Caki2 (cell line): ENCODE data around the gene RGS7. TPM values are rescaled to one million over a fixed set of nuclear protein-coding genes. Genes with fewer than 3 reads are reported as not detected.
A peak's percentile ranks its signal among the peaks of the same experiment; 100 is the strongest.
"Not testable (repeated sequence)": the region's sequence is repeated elsewhere in the genome, so short reads cannot be mapped to it uniquely, and the experiment has no call there.

Experiments used
- DNase-seq: peaks from one replicate; pipeline ENCODE4 v3.0.0-alpha.2; 2015; ENCODE audit warnings: low read depth
- in situ Hi-C: cut with HindIII; loops from 2 replicates; pipeline ENCODE4 v1.10.0; 2016; ENCODE audit warnings: low sequenced_read_pairs, low pct_unique_long_range_greater_than_20kb, mixed read lengths
- total RNA-seq: library from RNA; depleted of rRNA; stranded (reverse); fragments of >200 nt; shearing (Covaris generic); gene quantifications from 2 replicates; pipeline ENCODE4 v1.2.3, GENCODE V29; 2014; ENCODE audit warnings: low replicate concordance

RGS7 gene
- total RNA-seq, 1 experiment from 2014 or later, result 0.98 TPM

DNA sequence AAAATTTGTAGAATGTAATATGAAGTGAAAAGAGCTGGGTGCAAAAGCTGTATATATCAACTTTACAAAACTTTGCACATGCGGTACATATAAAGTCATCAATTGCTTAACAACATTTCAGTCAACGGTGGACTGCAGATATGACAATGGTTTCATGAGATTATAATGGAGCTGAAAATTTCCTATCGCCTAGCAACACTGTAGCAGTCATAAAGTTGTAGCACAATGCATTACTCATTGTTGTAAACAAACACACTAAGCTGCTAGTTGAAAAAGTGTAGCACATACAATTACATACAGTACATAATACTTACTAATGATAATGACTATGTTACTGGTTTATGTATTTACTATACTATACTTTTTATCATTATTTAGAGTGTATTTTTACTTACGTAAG lies 64.0 kb downstream of the RGS7 start:
- in situ Hi-C loops, result no loop called here

DNA sequence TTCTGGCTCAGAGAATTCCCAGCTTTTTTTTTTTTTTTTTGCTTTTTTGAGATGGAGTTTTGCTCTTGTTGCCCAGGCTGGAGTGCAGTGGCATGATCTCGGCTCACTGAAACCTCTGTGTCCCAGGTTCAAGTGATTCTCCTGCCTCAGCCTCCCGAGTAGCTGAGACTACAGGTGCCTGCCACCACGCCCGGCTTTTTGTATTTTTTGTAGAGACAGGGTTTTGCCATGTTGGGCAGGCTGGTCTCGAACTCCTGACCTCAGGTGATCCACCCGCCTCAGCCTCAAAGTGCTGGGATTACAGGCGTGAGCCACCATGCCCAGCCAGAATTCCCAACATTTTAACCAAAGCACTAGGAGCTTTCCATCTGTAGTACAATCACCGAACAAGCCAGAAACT lies 65.5 kb downstream of the RGS7 start:
- DNase-seq, in situ Hi-C loops: not testable (repeated sequence)

More for the DNA sequence above, 64.0 kb downstream of the RGS7 start:
- no peak for DNase-seq

DNA sequence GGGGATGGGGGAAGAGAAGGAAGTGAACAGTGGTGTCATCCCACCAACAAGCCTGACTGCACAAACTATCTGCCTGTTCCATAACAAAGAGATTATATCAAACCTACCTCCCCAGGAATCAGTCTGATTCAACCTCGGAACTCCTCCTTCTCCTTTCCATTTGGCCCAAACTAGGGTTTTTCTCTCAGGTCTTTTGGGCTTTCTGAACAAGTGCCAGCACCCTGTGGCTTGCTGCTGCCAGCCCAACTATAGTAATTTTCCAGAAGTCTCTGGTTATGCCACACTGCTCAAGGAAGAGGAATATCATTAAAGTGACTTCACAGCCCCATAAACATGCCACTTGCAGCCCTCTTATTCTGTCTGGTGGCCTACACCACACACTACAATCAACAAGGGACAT lies 70.5 kb downstream of the RGS7 start:
- in situ Hi-C loops, result no loop called here
- DNase-seq, result no peak

DNA sequence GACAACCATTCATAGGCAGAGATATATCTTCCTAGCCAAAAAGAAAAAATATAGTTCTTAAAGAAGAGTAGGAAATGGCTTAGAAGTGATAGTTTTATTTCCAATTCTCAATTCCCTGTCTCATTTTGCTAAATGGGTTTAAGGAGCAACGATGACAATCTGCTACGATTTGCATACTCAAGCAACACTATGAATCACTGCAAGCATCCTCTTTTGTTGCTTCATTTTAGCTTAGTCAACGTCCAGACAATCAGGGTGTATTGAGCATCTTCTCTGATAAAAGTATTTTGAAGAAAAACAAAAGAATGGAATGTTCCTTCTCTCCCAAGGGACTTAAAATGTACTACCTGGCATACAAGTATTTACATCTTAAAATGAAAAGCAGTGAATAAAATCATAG lies 80.6 kb downstream of the RGS7 start:
- in situ Hi-C loops, result no loop called here
- DNase-seq, result no peak

DNA sequence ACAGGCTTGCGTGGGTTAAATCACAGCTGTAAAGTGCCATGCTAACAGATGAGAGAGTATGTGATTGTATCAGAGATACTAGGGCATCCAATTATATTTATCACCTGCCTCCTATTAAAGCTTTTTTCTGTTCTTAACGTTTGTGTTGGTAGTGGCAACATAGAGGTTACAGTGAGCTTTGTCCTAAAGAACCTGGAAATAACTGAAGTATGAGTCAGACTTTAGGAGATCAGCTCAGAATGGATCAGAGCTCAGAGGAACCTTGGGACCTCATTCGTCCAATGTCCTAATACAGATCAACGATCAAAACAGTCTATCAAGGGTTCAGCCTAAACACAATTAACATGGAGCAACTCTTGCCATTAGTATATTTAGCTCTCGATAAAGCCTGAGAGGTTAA lies 81.0 kb downstream of the RGS7 start:
- no peak for DNase-seq
- in situ Hi-C loops, result no loop called here

DNA sequence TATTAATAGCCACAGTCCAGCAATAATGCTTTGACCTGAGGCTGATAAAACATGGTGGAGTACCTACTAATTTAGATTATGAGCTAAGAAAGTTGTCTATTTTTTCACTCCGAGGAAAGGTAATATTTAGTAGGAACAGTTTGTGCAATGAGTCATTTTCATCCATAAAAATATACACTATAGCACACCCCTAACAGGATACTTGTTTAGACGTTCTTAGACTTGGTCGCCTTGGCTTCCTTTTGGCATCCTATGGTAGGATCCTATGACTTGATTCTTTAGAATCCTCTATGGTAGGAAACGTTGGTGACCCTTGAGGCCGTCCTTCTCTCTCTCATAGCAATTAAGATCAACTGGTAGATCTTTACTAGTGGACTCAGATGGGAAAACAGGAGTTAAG lies 81.8 kb downstream of the RGS7 start:
- in situ Hi-C loops, result no loop called here
- DNase-seq, result no peak

DNA sequence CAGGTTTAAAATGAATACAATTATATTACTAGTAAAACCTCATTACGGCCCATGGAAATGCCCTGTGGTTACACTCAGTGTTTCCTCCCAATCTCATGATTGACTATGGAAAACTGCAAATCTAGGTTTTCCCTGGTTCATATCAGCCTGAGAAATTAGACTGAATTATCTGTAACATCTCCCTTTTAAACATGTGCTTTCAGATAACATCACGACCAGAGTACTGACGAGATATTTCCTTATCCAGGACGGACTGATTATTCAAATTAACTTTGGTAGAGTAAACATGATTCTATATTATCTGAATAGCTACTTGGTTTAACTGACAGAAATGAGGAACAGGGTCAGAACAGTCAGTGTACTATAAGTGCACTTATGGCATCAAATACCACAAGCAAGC lies 82.3 kb downstream of the RGS7 start:
- no peak for DNase-seq
- in situ Hi-C loops, result no loop called here

DNA sequence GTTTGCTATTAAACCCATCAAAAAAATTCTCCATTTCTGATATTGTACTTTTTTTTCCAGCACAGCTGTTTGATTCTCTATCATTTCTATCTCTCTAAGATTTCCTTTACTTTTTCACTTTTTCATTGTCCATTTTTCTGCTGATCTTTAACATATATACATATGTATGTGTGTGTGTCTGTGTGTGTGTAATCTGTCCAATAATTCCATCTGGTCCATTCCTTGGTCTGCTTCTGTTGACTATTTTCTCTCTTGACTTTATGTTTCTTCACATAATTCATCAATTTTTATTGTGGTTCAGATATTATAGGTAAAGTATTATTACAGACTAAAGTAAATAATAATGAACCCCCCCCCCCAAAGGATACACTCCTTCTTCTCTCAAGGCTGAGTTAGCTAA lies 84.2 kb downstream of the RGS7 start:
- in situ Hi-C loops, result no loop called here

DNA sequence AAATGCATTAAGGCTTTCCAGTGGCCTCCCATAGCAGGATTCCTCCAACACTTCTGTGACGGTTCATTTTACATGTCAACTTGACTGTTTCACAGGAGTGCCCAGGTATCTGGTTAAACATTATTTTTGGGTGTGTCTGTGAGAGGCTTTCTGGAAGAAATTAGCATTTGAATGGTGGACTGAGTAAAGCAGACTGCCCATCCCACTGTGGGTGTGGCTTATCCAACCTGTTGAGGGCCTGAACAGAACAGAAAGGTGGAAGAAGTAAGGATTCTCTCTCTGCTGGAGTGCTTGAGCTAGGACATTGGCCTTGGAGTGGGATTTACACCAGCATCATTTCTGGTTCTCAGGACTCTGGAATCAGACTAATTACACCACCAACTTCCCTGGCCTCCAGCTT lies 85.6 kb downstream of the RGS7 start:
- no peak for DNase-seq
- in situ Hi-C loops, result no loop called here

More for the DNA sequence above, 84.2 kb downstream of the RGS7 start:
- DNase-seq, result no peak

DNA sequence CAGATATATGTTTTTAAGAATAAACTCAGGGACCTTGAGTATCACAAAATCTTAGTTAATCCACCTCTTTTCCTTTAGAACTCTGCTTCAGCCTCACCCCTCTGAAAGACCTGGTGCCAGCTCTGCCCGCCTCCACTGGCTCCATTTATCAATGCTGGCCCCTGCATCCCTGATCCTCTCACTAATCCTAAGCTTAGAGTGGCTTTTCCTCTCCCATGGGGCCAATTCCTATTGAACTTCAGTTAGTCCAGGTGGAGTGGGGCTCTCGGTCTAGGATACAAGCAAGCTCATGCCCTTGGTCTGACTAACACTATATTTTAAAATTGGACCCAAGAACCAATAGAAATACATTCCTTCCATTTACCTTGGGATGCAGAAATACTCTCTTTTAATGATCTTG lies 87.0 kb downstream of the RGS7 start:
- no peak for DNase-seq
- in situ Hi-C loops, result no loop called here

DNA sequence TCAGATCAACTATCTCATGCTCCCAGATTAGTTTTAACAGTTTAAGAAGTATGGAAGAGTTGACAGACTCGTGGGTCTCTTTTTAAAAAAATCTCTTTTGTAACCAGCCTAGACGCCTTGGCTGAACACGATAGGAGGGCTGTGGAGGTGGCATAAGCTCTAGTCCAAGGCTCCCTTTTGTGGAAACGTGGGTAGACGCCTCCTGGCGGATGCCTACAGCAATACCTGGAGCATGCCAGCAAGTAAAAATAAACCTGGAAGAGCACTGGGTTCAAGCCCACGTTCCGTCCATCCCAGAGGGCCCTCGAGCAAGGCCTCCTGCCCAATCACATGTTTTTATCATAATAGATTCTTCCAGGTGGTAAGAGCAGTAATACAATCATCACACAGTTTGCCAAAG lies 87.9 kb downstream of the RGS7 start:
- no peak for DNase-seq
- in situ Hi-C loops, result no loop called here

DNA sequence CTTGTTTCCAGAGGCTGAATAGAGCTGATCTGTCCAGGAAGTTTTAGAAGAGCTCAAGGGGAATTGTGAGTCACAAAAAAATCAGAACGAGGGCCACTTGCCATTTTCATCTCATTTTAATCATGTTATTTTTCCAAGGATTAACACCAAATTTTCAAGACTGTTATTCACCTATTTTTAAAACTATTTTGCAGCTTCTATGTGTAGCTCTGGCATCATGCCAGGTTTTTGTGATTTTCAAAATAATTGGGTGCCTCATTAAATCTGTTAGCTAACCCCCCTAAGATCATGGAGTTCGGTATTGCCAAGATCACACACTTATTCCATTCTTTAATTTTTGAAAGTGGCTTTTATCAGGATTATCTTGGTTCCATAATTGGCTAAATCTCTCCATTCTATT lies 90.9 kb downstream of the RGS7 start:
- in situ Hi-C loops, result no loop called here
- no peak for DNase-seq

DNA sequence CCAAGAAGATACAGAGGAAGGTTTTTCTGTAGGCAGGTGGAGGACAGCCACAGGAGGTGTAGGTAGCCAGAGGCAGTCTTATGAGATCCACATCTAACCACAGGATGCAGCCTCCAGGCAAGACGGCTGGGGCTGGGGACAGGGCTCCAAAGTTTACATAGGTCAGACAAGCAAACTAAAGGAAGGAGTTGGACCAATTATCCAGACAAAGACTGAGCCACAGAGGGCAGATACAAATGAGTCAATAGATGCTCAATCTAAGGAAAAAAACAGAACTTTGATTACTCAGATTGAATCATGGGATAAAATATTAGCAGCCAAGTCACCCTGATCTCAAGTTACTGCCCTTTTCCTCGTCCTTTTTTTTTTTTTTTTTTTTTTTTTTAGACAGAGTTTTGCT lies 91.6 kb downstream of the RGS7 start:
- DNase-seq, result no peak
- in situ Hi-C loops, result no loop called here

DNA sequence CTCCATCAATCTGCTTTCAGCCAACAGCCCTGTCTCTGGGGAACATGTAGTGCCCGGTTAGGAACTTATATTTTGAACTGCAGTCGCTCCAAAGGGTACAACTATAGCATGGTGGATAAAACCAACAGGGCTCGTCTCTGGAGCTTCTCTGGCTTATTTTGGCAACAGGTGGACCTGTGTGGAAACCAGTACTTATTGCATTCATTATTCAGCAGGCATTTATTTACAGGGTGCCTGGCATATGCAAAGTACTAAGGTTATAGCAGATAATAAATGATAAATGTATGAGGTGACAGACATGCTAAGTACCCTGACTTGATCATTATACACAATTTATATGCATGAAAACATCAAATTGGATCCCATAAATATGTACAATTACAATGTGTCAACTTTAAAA lies 93.7 kb downstream of the RGS7 start:
- DNase-seq, result no peak
- in situ Hi-C loops, result no loop called here

DNA sequence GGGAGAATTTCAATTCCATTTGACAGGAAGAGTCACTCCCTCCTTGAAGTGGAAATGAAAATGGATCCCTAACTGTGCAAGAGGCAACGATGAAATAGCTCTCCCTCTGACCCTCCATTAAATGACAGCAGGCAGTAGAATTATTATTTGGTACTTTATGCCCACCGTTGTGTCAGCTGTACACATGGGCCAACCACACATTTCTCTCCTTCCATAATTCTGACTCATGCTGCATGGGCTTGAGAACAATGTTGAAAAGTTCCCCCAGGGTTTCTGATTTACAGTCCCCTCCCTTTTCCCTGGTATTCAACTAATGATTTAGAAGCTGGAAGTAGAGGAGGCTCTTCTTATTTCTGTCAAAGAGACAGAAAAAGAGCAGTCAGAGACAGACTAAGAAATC lies 103.5 kb downstream of the RGS7 start:
- in situ Hi-C loops, result no loop called here
- DNase-seq, result no peak

DNA sequence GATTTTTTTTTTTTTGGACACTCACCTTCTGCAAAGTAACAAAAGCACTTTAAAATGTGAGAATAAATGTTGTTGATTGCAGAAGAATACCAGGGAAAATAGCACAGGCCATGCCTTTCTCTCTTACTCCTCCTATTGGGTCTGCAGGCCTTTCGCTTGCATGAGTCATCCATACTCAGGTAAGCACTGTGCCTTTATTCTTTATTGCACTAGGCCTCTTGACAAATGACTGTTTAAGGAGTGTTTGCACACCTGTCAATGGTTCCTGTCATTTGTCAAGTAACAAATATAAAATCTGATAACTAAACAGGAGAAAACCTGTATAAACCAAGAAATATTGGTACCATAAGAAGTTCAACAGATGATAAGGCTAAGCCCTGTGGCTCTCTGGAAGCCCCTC lies 106.5 kb downstream of the RGS7 start:
- in situ Hi-C loops, result no loop called here
- no peak for DNase-seq

DNA sequence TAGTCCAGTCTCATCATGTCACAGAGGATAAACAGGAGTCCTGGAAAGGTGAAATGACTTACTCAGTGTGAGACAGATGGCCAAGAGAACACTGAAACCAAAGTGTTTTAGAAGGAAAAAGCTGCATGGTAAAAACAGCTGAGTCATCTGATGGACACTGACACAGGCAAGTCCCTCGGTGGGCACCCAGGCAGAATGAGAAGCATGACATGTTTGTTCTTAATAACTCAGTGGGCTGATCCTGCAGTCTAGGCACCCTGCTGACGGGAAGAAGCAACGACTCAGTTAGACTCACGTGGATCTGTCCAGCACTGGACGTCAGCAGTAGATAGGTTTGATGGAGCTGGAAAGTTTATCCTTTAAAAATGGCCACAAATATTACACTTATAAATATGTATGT lies 116.9 kb downstream of the RGS7 start:
- in situ Hi-C loops, result no loop called here
- peak; percentile 26 for DNase-seq

DNA sequence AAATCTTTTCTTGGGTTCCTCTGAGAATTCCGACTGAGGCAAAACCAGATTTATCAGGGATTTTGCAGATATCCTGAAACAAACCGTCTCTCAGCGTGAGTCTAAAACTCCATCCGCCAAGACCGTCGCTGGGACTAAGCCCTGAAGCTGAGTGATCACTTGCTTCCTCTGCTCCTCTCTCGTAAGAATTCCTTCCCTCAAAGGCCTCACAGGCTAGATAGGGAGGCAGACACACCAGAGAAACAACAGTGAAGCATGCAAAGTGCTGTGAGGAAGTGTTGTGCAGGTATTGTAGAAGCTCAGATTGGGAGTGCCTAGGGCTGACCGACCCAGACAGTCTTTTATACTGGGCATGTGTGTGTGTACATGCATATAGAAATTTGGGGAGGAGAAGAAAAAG lies 119.1 kb downstream of the RGS7 start:
- in situ Hi-C loops, result no loop called here

DNA sequence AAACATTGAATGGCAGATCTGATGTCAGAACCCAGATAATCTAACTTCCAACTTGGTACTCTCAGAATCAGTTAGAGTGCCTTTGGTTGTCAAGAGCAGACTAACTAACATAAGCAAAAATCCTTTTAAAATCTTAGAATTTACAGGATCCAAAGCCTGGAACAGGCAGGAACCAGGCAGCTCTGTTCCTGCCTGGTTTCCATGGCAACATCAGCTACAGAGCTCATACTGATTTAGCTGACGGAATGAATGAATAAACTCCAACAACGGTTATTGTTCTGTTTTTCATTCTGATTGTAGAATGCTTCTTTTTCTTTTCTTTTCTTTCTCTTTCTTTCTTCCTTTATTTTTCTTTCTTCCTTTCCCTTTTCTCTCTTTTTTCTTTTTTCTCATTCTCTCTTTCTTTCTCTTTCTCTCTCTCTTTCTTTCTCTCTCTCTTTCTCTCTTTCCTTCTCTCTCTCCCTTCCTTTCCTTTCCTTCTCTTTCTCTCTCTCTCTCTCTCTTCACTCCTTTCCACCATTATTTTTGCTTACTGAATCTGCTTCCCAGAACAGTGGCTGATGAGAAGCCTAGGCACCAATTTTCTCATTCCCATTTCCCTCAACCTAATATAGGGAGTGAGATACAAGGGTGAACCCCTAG lies 121.6 kb downstream of the RGS7 start:
- DNase-seq, result no peak
- in situ Hi-C loops, result no loop called here

More for the DNA sequence above, 119.1 kb downstream of the RGS7 start:
- DNase-seq, result no peak

DNA sequence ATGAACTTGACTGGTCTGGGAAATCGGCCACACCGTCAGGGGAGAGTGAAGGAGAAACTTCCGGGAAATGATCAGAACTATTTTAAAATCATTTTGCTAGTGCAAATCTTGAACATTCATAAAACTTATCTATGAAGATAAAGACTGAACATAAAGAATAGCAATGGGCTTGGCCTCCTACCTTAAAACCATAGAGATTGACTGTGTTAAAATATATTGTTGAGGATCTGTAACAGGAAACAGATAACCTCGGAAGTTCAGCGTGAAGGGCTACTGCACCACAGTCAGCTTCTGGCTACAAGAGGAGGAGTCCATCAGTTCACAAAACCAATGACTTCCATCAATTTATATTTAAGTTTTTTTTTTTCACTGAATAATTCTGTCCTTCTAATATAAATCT lies 127.3 kb downstream of the RGS7 start:
- DNase-seq, result no peak
- in situ Hi-C loops, result no loop called here

DNA sequence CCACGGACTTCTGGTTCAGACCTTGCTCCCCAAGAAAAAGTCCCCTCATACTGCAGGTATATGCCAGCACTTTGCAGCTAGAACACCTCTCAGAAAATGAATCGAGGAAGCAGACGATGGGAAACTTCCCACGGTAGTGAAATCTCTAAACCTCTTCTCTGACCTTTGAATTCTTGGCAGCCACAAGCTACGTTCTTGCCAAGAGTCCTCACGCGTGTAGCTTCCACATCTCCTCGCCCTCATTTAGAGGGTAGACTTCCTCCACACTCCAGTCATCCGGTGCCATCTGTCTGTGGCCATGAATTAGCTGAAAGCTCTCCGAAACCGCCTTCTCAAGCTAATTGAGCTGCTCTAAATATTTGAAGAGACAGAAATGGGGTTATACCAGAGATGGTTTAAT lies 127.8 kb downstream of the RGS7 start:
- no peak for DNase-seq
- in situ Hi-C loops, result no loop called here
